Measurements from ENCODE around the gene BCOR. TPM values are rescaled to one million over a fixed set of nuclear protein-coding genes. Genes with fewer than 3 reads are reported as not detected.

BCOR gene
- total RNA-seq, 1 experiment from 2014 or later = 50.6 TPM

- no peak for DNase-seq (ENCODE audit: low read depth)
Observed at GRCh38 chrX:40116925-40117324, 19.2 kb upstream of the BCOR start.

- no peak for DNase-seq (ENCODE audit: low read depth)
Observed at GRCh38 chrX:40112996-40113395, 15.2 kb upstream of the BCOR start.

- no peak for DNase-seq (ENCODE audit: low read depth)
Observed at GRCh38 chrX:40111868-40112267, 14.1 kb upstream of the BCOR start.

- peak; percentile 72 for DNase-seq (ENCODE audit: low read depth)
Observed at GRCh38 chrX:40109288-40110008, 11.7 kb upstream of the BCOR start.

- DNase-seq (ENCODE audit: low read depth) = peak; percentile 79
Observed at GRCh38 chrX:40108959-40109287, 11.2 kb upstream of the BCOR start.

- peak; percentile 70 for DNase-seq (ENCODE audit: low read depth)
Observed at GRCh38 chrX:40108162-40108958, 10.6 kb upstream of the BCOR start.

- peak; percentile 82 for DNase-seq (ENCODE audit: low read depth)
Observed at GRCh38 chrX:40107291-40108161, 9.8 kb upstream of the BCOR start.

GRCh38 chrX:40106676-40107290 is 9.0 kb upstream of the BCOR start:
- no peak for DNase-seq (ENCODE audit: low read depth)

GRCh38 chrX:40105835-40106675 is 8.3 kb upstream of the BCOR start:
- peak; percentile 71 for DNase-seq (ENCODE audit: low read depth)

- DNase-seq (ENCODE audit: low read depth) = peak; percentile 61
Observed at GRCh38 chrX:40104985-40105834, 7.5 kb upstream of the BCOR start.

GRCh38 chrX:40104630-40104984 is 6.8 kb upstream of the BCOR start:
- peak; percentile 79 for DNase-seq (ENCODE audit: low read depth)

- DNase-seq (ENCODE audit: low read depth) = no peak
Observed at GRCh38 chrX:40103565-40104323, 6.0 kb upstream of the BCOR start.

GRCh38 chrX:40102393-40103381 is 4.9 kb upstream of the BCOR start:
- DNase-seq (ENCODE audit: low read depth) = no peak

- no peak for DNase-seq (ENCODE audit: low read depth)
Observed at GRCh38 chrX:40101430-40101802, 3.7 kb upstream of the BCOR start.

- no peak for DNase-seq (ENCODE audit: low read depth)
Observed at GRCh38 chrX:40100537-40101429, 3.0 kb upstream of the BCOR start.

GRCh38 chrX:40100141-40100536 is 2.4 kb upstream of the BCOR start:
- peak; percentile 87 for DNase-seq (ENCODE audit: low read depth)

Measured in M059J (cell line).